Measurements from ENCODE around the gene SEC16A.

Gene SEC16A

GRCh38 chr9:136485049-136486045 lies 2.5 kb upstream of the SEC16A start:
- peak; percentile 76 to 82 for DNase-seq (ENCODE audit: low read depth in 2 of 2)

GRCh38 chr9:136484153-136485048 lies 1.6 kb upstream of the SEC16A start:
- DNase-seq (ENCODE audit: low read depth in 2 of 2) = no peak

GRCh38 chr9:136483589-136484152 lies 831 bp upstream of the SEC16A start:
- peak; percentile 94 to 95 for DNase-seq (ENCODE audit: low read depth in 2 of 2)

- no peak for DNase-seq (ENCODE audit: low read depth in 2 of 2)
These were observed 621 bp downstream of the SEC16A start for GRCh38 chr9:136482046-136482792.

GRCh38 chr9:136481558-136481957 lies 1.3 kb downstream of the SEC16A start:
- DNase-seq (ENCODE audit: low read depth in 2 of 2) = no peak

- DNase-seq (ENCODE audit: low read depth in 2 of 2) = no peak
These were observed 6.3 kb downstream of the SEC16A start for GRCh38 chr9:136476369-136477150.

- DNase-seq (ENCODE audit: low read depth in 2 of 2) = no peak
These were observed 7.6 kb downstream of the SEC16A start for GRCh38 chr9:136474974-136475865.

GRCh38 chr9:136474021-136474640 lies 8.7 kb downstream of the SEC16A start:
- DNase-seq (ENCODE audit: low read depth in 2 of 2) = no peak

- DNase-seq (ENCODE audit: low read depth in 2 of 2) = no peak
These were observed 9.5 kb downstream of the SEC16A start for GRCh38 chr9:136473354-136473721.

- no peak for DNase-seq (ENCODE audit: low read depth in 2 of 2)
These were observed 10.0 kb downstream of the SEC16A start for GRCh38 chr9:136472640-136473353.

GRCh38 chr9:136471802-136472487 lies 10.9 kb downstream of the SEC16A start:
- no peak for DNase-seq (ENCODE audit: low read depth in 2 of 2)

GRCh38 chr9:136470792-136471469 lies 11.9 kb downstream of the SEC16A start:
- DNase-seq (ENCODE audit: low read depth in 2 of 2) = no peak

- no peak for DNase-seq (ENCODE audit: low read depth in 2 of 2)
These were observed 12.5 kb downstream of the SEC16A start for GRCh38 chr9:136470356-136470755.

GRCh38 chr9:136467766-136468165 lies 15.1 kb downstream of the SEC16A start:
- DNase-seq (ENCODE audit: low read depth in 2 of 2) = no peak

GRCh38 chr9:136466155-136466541 lies 16.7 kb downstream of the SEC16A start:
- DNase-seq (ENCODE audit: low read depth in 2 of 2) = no peak

GRCh38 chr9:136465500-136466154 lies 17.2 kb downstream of the SEC16A start:
- DNase-seq (ENCODE audit: low read depth in 2 of 2) = no peak

- no peak for DNase-seq (ENCODE audit: low read depth in 2 of 2)
These were observed 18.6 kb downstream of the SEC16A start for GRCh38 chr9:136464241-136464640.

All from stimulated activated CD4-positive, alpha-beta T cell treated with anti-CD3 and anti-CD28 coated beads, Interleukin-4, amount 100 ng/mL, for 48 hours (primary cell).